ENCODE measurements around the gene RALGAPB. TPM values are rescaled to one million over a fixed set of nuclear protein-coding genes. Genes with fewer than 3 reads are reported as not detected.

Gene RALGAPB
- total and polyA plus RNA-seq, 2 of the 13 experiments (the other 11 are each of a cell fraction or from before 2014, with no cell fraction given): 17.6 to 30.6 TPM

- TF ChIP-seq, protein P1, sequence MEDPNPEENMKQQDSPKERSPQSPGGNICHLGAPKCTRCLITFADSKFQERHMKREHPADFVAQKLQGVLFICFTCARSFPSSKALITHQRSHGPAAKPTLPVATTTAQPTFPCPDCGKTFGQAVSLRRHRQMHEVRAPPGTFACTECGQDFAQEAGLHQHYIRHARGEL (CRISPR knock-in tag; IDR thresholded peaks at IDR 0.05): no peak
- peak; percentile 89; the same call in 1 of the 2 replicates for TF ChIP-seq DNMT1 (CRISPR knock-in tag; IDR thresholded peaks at IDR 0.05)
- TF ChIP-seq, protein P2, sequence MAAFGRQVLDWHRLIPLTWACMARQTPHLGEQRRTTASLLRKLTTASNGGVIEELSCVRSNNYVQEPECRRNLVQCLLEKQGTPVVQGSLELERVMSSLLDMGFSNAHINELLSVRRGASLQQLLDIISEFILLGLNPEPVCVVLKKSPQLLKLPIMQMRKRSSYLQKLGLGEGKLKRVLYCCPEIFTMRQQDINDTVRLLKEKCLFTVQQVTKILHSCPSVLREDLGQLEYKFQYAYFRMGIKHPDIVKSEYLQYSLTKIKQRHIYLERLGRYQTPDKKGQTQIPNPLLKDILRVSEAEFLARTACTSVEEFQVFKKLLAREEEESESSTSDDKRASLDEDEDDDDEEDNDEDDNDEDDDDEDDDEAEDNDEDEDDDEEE (CRISPR knock-in tag; IDR thresholded peaks at IDR 0.05): no peak
- no peak for TF ChIP-seq HNF4A (CRISPR knock-in tag; IDR thresholded peaks at IDR 0.05)
- no peak for TF ChIP-seq SOX6 (IDR thresholded peaks at IDR 0.05)
- TF ChIP-seq SOX6 (CRISPR knock-in tag; IDR thresholded peaks at IDR 0.05): 0 out of 2 replicates have a peak, but pooled peaks have one; percentile 15
- TF ChIP-seq, protein P3, sequence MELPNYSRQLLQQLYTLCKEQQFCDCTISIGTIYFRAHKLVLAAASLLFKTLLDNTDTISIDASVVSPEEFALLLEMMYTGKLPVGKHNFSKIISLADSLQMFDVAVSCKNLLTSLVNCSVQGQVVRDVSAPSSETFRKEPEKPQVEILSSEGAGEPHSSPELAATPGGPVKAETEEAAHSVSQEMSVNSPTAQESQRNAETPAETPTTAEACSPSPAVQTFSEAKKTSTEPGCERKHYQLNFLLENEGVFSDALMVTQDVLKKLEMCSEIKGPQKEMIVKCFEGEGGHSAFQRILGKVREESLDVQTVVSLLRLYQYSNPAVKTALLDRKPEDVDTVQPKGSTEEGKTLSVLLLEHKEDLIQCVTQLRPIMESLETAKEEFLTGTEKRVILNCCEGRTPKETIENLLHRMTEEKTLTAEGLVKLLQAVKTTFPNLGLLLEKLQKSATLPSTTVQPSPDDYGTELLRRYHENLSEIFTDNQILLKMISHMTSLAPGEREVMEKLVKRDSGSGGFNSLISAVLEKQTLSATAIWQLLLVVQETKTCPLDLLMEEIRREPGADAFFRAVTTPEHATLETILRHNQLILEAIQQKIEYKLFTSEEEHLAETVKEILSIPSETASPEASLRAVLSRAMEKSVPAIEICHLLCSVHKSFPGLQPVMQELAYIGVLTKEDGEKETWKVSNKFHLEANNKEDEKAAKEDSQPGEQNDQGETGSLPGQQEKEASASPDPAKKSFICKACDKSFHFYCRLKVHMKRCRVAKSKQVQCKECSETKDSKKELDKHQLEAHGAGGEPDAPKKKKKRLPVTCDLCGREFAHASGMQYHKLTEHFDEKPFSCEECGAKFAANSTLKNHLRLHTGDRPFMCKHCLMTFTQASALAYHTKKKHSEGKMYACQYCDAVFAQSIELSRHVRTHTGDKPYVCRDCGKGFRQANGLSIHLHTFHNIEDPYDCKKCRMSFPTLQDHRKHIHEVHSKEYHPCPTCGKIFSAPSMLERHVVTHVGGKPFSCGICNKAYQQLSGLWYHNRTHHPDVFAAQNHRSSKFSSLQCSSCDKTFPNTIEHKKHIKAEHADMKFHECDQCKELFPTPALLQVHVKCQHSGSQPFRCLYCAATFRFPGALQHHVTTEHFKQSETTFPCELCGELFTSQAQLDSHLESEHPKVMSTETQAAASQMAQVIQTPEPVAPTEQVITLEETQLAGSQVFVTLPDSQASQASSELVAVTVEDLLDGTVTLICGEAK (IDR thresholded peaks at IDR 0.05): no peak
- TF ChIP-seq, protein P3 (CRISPR knock-in tag; IDR thresholded peaks at IDR 0.05): peak; percentile 65; the same call in 1 of the 2 replicates
- TF ChIP-seq SMARCC2 (IDR thresholded peaks at IDR 0.05): no peak
- no peak for TF ChIP-seq MZF1 (CRISPR knock-in tag; IDR thresholded peaks at IDR 0.05; ENCODE audit: borderline replicate concordance)
- 0 out of 2 replicates have a peak, but pooled peaks have one; percentile 53 for TF ChIP-seq HNRNPL (IDR thresholded peaks at IDR 0.05; ENCODE audit: low read depth, low read length)
- TF ChIP-seq ZNF614 (CRISPR knock-in tag; IDR thresholded peaks at IDR 0.05; ENCODE audit: borderline replicate concordance): no peak; the same call in 1 of the 2 replicates
- no peak for TF ChIP-seq SCMH1 (CRISPR knock-in tag; IDR thresholded peaks at IDR 0.05; ENCODE audit: borderline replicate concordance)
- no peak for TF ChIP-seq ZBTB44 (CRISPR knock-in tag; IDR thresholded peaks at IDR 0.05)
- peak; percentile 39; the same call in 1 of the 2 replicates for TF ChIP-seq YEATS4 (CRISPR knock-in tag; IDR thresholded peaks at IDR 0.05; ENCODE audit: borderline replicate concordance)
- TF ChIP-seq ATF5 (CRISPR knock-in tag; IDR thresholded peaks at IDR 0.05; ENCODE audit: low read depth): no peak
Observed at GRCh38 chr20:38601216-38602184, 128.9 kb downstream of the RALGAPB start, which contains the start of gene ARHGAP40 (continued).
